ENCODE data around the gene SEPTIN11.
A peak's percentile ranks its signal among the peaks of the same experiment; 100 is the strongest.

Gene SEPTIN11

DNA sequence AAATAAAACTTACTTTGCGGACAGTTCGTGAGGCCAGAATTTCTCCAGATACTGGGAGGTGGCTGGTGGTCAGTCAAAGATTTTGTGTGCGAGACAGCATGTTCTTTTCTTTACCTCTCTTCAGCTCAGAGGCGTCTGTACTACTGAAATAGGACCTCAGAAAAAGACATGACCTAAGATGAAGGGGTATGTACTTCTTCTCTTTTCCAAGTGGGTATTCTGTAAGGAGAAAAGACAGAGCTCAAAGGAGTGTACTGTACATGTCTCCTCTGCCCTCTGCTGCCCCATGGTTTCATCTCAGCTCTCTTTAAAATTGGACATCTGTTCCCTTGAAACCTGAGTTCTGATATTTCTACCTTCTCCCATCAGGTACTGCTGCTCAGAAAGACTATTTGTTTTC lies 38.1 kb downstream of the SEPTIN11 start:
- Histone ChIP-seq H3K4me1 (ENCODE audit: control insufficient read depth, insufficient read depth, low read length) (peaks cover 47% of the 10 kb centered on the region), H3K9me3 (ENCODE audit: control insufficient read depth, low read length) (no peaks in the 10 kb centered on the region), H3K27me3 (ENCODE audit: control insufficient read depth, insufficient read depth, low read length) (no peaks in the 10 kb centered on the region), H3K4me3 (ENCODE audit: low read length) (no peak overlapping the region), H3K36me3 (ENCODE audit: control insufficient read depth, insufficient read depth, low read length) (no peaks in the 10 kb centered on the region), H3K9ac (ENCODE audit: low read length) (peak overlapping the region; percentile 12)

GRCh38 chr4:76989391-76990061 lies 40.0 kb downstream of the SEPTIN11 start:
- Histone ChIP-seq H3K9ac (ENCODE audit: low read length) (no peak overlapping the region), H3K27me3 (ENCODE audit: control insufficient read depth, insufficient read depth, low read length) (no peaks in the 10 kb centered on the region), H3K4me1 (ENCODE audit: control insufficient read depth, insufficient read depth, low read length) (peaks cover 31% of the 10 kb centered on the region), H3K36me3 (ENCODE audit: control insufficient read depth, insufficient read depth, low read length) (no peaks in the 10 kb centered on the region), H3K9me3 (ENCODE audit: control insufficient read depth, low read length) (no peaks in the 10 kb centered on the region), H3K4me3 (ENCODE audit: low read length) (no peak overlapping the region)

- Histone ChIP-seq H3K27me3 (ENCODE audit: control insufficient read depth, insufficient read depth, low read length) (no peaks in the 10 kb centered on the region), H3K36me3 (ENCODE audit: control insufficient read depth, insufficient read depth, low read length) (no peaks in the 10 kb centered on the region), H3K4me3 (ENCODE audit: low read length) (no peak overlapping the region), H3K9ac (ENCODE audit: low read length) (no peak overlapping the region), H3K4me1 (ENCODE audit: control insufficient read depth, insufficient read depth, low read length) (peaks cover 25% of the 10 kb centered on the region), H3K9me3 (ENCODE audit: control insufficient read depth, low read length) (no peaks in the 10 kb centered on the region)
Measured at GRCh38 chr4:76990288-76991080, 40.9 kb downstream of the SEPTIN11 start.

DNA sequence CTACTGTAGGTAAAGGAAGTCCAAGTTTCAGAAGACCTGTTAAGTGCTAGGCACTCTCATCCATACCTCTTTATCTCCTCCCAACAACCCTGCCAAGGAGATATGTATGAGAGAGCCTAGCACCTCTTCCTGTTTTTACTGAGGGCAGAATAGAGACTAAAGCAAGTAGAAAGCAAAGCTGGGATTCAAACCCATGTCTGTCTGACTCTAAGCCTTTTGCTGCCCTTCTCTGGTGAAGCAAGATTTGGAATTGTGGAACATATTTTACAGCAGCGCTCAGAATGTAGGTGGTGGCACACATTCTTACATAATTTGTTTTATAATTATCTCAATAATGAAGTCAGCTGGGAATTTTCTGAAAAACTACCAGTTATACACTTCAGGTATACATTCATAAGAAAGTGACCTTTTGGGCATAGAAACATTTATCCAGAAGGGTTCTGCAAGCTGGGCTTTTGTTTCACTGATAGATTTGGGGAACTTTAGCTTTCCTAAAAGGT lies 41.7 kb downstream of the SEPTIN11 start:
- no peaks in the 10 kb centered on the region for H3K36me3 ChIP-seq (ENCODE audit: control insufficient read depth, insufficient read depth, low read length)
- H3K27me3 ChIP-seq (ENCODE audit: control insufficient read depth, insufficient read depth, low read length), result no peaks in the 10 kb centered on the region
- peaks cover 21% of the 10 kb centered on the region for H3K4me1 ChIP-seq (ENCODE audit: control insufficient read depth, insufficient read depth, low read length)

DNA sequence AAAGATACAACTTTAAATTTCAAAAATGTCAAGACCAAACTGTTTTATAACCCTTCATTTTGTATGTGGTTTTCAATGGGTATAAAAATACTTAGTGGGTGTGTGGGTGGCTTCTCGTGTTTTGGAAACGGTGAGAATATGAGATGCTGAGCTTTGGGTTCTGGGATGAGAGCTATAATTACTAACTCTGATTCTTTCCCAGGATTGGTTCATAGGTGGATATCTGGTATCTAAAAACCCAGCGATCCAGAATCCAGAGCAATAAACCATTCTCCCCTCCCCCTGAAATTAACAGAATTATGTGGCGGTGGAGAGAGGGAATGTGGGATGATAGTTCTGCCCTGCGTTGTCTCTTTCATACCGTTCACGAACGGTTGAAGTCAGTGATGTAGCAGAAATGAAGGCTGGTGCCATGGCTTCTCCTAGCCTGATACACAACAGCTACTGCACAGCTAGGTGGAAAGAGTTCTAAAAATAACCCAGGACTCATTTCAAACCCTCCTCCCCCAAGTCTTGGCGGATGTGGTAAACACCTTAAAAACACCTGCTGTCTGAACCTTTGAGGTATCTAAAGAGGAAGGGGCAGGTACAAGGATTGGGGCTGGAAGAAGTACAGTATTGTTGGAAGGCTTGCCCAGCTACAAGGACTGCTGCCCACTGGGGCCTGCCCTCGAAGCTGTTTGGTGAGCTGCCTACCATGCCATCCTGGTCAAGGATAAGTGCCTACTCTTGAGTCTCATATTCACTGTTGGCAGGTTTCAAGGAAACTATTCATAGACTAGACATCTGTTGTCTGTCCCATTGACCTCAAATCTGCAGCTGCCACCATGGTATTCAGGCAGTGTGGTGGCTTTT lies 44.5 kb downstream of the SEPTIN11 start:
- H3K36me3 ChIP-seq (ENCODE audit: control insufficient read depth, insufficient read depth, low read length), result no peaks in the 10 kb centered on the region
- no peaks in the 10 kb centered on the region for H3K9me3 ChIP-seq (ENCODE audit: control insufficient read depth, low read length)
- H3K9ac ChIP-seq (ENCODE audit: low read length), result no peak overlapping the region
- H3K27me3 ChIP-seq (ENCODE audit: control insufficient read depth, insufficient read depth, low read length), result no peaks in the 10 kb centered on the region
- H3K4me1 ChIP-seq (ENCODE audit: control insufficient read depth, insufficient read depth, low read length), result no peaks in the 10 kb centered on the region
- no peak overlapping the region for H3K4me3 ChIP-seq (ENCODE audit: low read length)

More for the DNA sequence above, 41.7 kb downstream of the SEPTIN11 start:
- Histone ChIP-seq H3K4me3 (ENCODE audit: low read length) (no peak overlapping the region), H3K9me3 (ENCODE audit: control insufficient read depth, low read length) (no peaks in the 10 kb centered on the region), H3K9ac (ENCODE audit: low read length) (no peak overlapping the region)

- H3K36me3 ChIP-seq (ENCODE audit: control insufficient read depth, insufficient read depth, low read length), result no peaks in the 10 kb centered on the region
- no peaks in the 10 kb centered on the region for H3K27me3 ChIP-seq (ENCODE audit: control insufficient read depth, insufficient read depth, low read length)
- H3K4me3 ChIP-seq (ENCODE audit: low read length), result no peak overlapping the region
- no peak overlapping the region for H3K9ac ChIP-seq (ENCODE audit: low read length)
- H3K4me1 ChIP-seq (ENCODE audit: control insufficient read depth, insufficient read depth, low read length), result no peaks in the 10 kb centered on the region
- H3K9me3 ChIP-seq (ENCODE audit: control insufficient read depth, low read length), result no peaks in the 10 kb centered on the region
Measured at GRCh38 chr4:76995776-76996175, 46.2 kb downstream of the SEPTIN11 start.

DNA sequence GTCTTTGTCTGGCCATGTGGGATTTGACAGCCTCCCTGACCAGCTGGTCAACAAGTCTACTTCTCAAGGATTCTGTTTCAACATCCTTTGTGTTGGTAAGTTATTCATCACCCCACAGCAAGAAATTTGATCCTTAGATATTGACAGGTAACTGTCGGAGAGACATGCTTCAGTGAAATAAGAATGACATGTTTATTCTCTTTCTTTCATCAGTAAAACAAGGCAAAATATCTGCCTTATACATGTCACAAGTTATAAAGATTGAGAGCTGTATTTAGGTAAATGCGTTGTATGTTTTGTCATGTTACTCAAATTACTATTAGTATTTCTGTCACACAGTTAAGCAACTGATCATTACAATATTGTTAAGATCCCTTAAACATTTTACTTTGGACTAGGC lies 46.9 kb downstream of the SEPTIN11 start:
- no peak overlapping the region for H3K9ac ChIP-seq (ENCODE audit: low read length)
- no peaks in the 10 kb centered on the region for H3K36me3 ChIP-seq (ENCODE audit: control insufficient read depth, insufficient read depth, low read length)
- H3K27me3 ChIP-seq (ENCODE audit: control insufficient read depth, insufficient read depth, low read length), result no peaks in the 10 kb centered on the region
- H3K4me3 ChIP-seq (ENCODE audit: low read length), result no peak overlapping the region
- no peaks in the 10 kb centered on the region for H3K9me3 ChIP-seq (ENCODE audit: control insufficient read depth, low read length)
- no peaks in the 10 kb centered on the region for H3K4me1 ChIP-seq (ENCODE audit: control insufficient read depth, insufficient read depth, low read length)

DNA sequence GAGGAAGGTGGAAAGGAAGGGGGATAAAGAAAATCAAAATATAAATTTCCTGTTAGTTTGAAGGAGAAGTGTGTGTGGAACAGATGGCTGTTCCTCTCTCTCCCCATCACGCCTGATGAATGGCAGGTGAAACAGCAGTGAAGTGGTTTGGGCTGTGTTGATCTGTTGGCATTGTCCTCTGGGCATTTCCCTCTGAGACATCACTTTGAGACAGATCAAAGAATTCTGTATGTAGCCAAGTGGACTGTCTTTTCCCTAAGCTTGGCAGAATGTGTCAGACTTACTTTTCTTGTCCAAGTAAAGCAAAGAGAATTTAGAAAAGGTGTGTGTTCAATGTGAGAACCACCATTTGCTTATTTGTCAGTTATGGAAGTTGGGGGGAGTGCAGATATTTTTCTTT lies 47.5 kb downstream of the SEPTIN11 start:
- no peaks in the 10 kb centered on the region for H3K4me1 ChIP-seq (ENCODE audit: control insufficient read depth, insufficient read depth, low read length)
- H3K9ac ChIP-seq (ENCODE audit: low read length), result no peak overlapping the region

GRCh38 chr4:76997532-76997931 lies 48.0 kb downstream of the SEPTIN11 start:
- no peak overlapping the region for H3K4me3 ChIP-seq (ENCODE audit: low read length)
- no peak overlapping the region for H3K9ac ChIP-seq (ENCODE audit: low read length)
- H3K9me3 ChIP-seq (ENCODE audit: control insufficient read depth, low read length), result no peaks in the 10 kb centered on the region
- H3K36me3 ChIP-seq (ENCODE audit: control insufficient read depth, insufficient read depth, low read length), result no peaks in the 10 kb centered on the region
- H3K4me1 ChIP-seq (ENCODE audit: control insufficient read depth, insufficient read depth, low read length), result no peaks in the 10 kb centered on the region
- no peaks in the 10 kb centered on the region for H3K27me3 ChIP-seq (ENCODE audit: control insufficient read depth, insufficient read depth, low read length)

More for the DNA sequence above, 47.5 kb downstream of the SEPTIN11 start:
- Histone ChIP-seq H3K27me3 (ENCODE audit: control insufficient read depth, insufficient read depth, low read length) (no peaks in the 10 kb centered on the region), H3K9me3 (ENCODE audit: control insufficient read depth, low read length) (no peaks in the 10 kb centered on the region), H3K36me3 (ENCODE audit: control insufficient read depth, insufficient read depth, low read length) (no peaks in the 10 kb centered on the region), H3K4me3 (ENCODE audit: low read length) (no peak overlapping the region)

- Histone ChIP-seq H3K27me3 (ENCODE audit: control insufficient read depth, insufficient read depth, low read length) (no peaks in the 10 kb centered on the region), H3K36me3 (ENCODE audit: control insufficient read depth, insufficient read depth, low read length) (no peaks in the 10 kb centered on the region), H3K9me3 (ENCODE audit: control insufficient read depth, low read length) (no peaks in the 10 kb centered on the region), H3K9ac (ENCODE audit: low read length) (no peak overlapping the region), H3K4me3 (ENCODE audit: low read length) (no peak overlapping the region), H3K4me1 (ENCODE audit: control insufficient read depth, insufficient read depth, low read length) (no peaks in the 10 kb centered on the region)
Measured at GRCh38 chr4:76998251-76998901, 48.8 kb downstream of the SEPTIN11 start.

Measured in mucosa of stomach (tissue), 1 donor.